Central memory CD8-positive, alpha-beta T cell (primary cell): Measurements from ENCODE around the gene ADAMTSL2.
A peak's percentile ranks its signal among the peaks of the same experiment; 100 is the strongest.

Source experiments
- ATAC-seq: fragments of 150-1000 bp; cut with Tn5 transposase; replicated peaks from 2 replicates; pipeline ENCODE4 v1.10.0; 2022; ENCODE audit warnings: mild to moderate bottlenecking, moderate FRiP score, moderate number of reproducible peaks; ENCODE audit not compliant: poor library complexity, severe bottlenecking; ENCODE audit errors: extremely low read depth
- DNase-seq, 2 donors: peaks; one replicate each; pipeline ENCODE4 v3.0.0; 2021; ENCODE audit warnings: low spot score in 2 of 2
- H3K27ac Mint-ChIP-seq: one replicate; pipeline ENCODE4 v1.8.0; 2022; ENCODE audit warnings: low read depth, mild to moderate bottlenecking, moderate library complexity, mixed read lengths
- H3K27me3 Mint-ChIP-seq: one replicate; pipeline ENCODE4 v1.8.0; 2022; ENCODE audit warnings: mixed read lengths
- H3K36me3 Mint-ChIP-seq: one replicate; pipeline ENCODE4 v1.8.0; 2022; ENCODE audit warnings: mild to moderate bottlenecking, moderate library complexity, mixed read lengths; ENCODE audit not compliant: insufficient read depth
- H3K4me1 Mint-ChIP-seq: one replicate; pipeline ENCODE4 v1.8.0; 2022; ENCODE audit warnings: mixed read lengths
- H3K4me3 Mint-ChIP-seq: one replicate; pipeline ENCODE4 v1.8.0; 2022; ENCODE audit warnings: mild to moderate bottlenecking, moderate library complexity, mixed read lengths
- H3K9me3 Mint-ChIP-seq: one replicate; pipeline ENCODE4 v1.8.0; 2022; ENCODE audit warnings: mixed read lengths

ADAMTSL2 gene

DNA sequence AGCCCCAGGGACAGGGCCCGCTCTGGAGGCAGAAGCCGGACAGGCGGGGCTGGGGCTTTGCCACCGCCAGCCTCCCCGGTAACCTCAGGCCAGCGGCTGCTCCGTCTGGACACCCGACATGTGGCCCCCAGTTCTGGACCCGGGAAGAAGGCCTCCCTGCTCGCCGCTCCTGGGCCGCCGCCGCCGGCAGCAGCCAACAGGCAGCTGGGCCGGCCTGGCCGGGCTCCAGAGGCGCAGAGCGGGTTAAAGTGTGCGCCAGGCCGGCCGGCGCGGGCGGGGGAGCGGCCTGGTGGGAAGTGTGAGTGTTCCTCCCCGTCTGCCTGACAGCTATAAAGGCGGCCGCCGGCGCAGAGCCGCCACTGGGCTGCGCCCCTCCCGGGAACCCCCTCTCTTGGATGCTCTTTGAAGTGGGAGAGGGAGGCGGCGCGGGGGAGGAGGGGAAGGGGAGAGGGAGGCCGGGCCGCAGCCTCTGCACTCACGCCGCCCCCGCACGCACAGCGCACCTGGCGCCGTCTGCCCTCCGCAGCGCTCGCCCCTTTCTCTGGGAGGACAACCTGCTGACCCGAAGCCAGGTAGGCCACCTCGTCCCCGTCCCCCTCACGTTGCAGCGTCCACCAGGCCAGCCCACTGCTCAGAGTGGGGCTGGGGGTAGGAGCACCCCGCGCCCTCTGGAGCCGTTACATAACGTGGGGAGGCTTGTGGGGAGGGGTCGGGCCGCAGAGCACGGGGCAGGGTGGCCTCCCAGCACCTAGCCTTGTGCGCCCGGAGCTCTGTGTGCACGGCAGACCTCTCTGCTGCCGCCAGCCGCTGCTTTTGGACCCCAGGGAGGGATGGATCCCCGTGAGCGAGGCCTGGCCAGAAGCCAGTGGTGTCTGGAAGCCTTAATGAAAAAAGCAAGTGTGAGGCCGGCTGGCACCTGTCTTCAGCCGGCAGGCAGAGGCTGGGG lies at the start of gene ADAMTSL2:
ADAMTSL2 (plus strand) TSS at position 359 of the 946 bp plus-strand sequence. CDS start 2,009 bp downstream, outside the sequence.
- no peak for DNase-seq
- no peak within 1 kb of the TSS for H3K27ac Mint-ChIP-seq
- no peaks in the 10 kb centered on the region for H3K36me3 Mint-ChIP-seq
- H3K27me3 Mint-ChIP-seq = peaks cover 63% of the 10 kb centered on the region
- no peaks in the 10 kb centered on the region for H3K4me1 Mint-ChIP-seq
- H3K9me3 Mint-ChIP-seq = no peaks in the 10 kb centered on the region
- H3K4me3 Mint-ChIP-seq = no peak within 1 kb of the TSS
- ATAC-seq = no peak

DNA sequence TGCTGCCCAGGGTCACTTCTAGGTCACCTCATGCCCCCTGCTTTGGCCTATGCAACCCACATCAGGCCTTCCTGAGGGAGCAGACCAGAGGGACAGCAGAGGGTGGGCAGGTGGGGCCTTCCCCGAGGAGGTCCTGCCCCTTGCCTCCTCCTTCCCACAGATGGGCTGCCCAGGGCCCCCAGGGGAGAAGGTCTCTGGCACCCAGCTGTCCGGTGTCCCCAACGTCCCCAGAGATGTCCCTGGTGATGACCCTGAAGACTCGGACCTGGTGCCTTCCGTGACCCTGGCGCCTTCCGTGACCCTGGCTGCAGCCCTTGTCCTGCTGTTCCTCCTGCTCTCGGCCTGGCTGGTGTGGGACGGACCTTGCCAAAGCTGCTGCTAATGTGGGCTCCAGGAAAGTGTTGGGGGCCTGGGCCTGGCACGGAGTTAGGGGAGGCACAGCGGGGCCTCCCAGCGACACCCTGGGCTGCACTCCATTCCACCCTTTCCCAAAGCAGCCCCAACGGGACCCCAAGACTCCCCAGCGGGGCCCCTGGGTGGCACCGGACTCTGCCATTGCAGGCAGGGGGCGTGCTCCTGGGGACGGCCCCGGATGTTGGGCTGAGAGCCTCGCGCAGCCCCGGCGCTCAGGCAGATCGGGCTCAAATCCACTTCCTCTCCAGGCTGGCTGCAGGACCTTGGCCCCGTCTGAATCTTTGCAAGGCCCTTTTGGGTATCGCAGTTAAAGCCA lies 48.8 kb upstream of the ADAMTSL2 start:
- H3K27ac Mint-ChIP-seq = no peak overlapping the region
- no peak for DNase-seq

GRCh38 chr9:133487331-133487725 lies 47.2 kb upstream of the ADAMTSL2 start:
- DNase-seq (no peak), ATAC-seq (no peak)
- Mint-ChIP-seq H3K27ac (no peak overlapping the region), H3K36me3 (peaks cover 2% of the 10 kb centered on the region), H3K4me1 (no peaks in the 10 kb centered on the region), H3K9me3 (no peaks in the 10 kb centered on the region), H3K4me3 (no peak overlapping the region), H3K27me3 (peaks cover 17% of the 10 kb centered on the region)

More for the DNA sequence above, 48.8 kb upstream of the ADAMTSL2 start:
- peak; percentile 41 for ATAC-seq
- Mint-ChIP-seq H3K36me3 (peaks cover 2% of the 10 kb centered on the region), H3K9me3 (no peaks in the 10 kb centered on the region), H3K4me1 (no peaks in the 10 kb centered on the region), H3K27me3 (peaks cover 17% of the 10 kb centered on the region), H3K4me3 (no peak overlapping the region)

DNA sequence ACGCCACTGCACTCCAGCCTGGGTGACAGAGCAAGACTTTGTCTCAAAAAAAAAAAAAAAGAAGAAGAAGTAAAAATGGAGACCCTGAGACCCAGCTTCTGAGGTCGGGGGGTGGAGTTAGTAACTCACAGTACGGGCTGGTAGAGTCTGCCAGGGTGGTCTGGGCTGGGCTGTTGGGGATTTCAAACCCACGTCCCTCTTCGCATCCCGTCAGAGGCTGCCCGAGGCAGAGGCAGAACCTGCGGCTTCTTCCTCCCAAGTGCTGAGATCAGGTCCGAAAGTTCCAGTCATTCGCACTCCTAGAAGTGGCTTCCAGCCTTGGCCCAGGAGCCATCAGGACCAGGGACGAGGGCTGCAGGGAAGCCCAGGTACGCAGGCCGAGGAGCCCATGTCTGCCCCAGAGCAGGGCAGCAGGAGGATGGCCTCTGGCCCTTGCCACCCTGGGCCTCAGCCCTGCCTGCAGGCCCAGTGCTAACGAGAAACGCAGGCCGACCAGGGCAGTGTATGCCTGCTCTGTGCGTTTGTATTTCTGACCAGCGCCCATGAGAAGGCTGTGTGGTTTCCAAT lies 45.7 kb upstream of the ADAMTSL2 start:
- Mint-ChIP-seq H3K4me3 (no peak overlapping the region), H3K9me3 (no peaks in the 10 kb centered on the region), H3K36me3 (peaks cover 2% of the 10 kb centered on the region), H3K27ac (no peak overlapping the region), H3K4me1 (no peaks in the 10 kb centered on the region), H3K27me3 (peaks cover 17% of the 10 kb centered on the region)
- DNase-seq = no peak
- ATAC-seq = no peak

DNA sequence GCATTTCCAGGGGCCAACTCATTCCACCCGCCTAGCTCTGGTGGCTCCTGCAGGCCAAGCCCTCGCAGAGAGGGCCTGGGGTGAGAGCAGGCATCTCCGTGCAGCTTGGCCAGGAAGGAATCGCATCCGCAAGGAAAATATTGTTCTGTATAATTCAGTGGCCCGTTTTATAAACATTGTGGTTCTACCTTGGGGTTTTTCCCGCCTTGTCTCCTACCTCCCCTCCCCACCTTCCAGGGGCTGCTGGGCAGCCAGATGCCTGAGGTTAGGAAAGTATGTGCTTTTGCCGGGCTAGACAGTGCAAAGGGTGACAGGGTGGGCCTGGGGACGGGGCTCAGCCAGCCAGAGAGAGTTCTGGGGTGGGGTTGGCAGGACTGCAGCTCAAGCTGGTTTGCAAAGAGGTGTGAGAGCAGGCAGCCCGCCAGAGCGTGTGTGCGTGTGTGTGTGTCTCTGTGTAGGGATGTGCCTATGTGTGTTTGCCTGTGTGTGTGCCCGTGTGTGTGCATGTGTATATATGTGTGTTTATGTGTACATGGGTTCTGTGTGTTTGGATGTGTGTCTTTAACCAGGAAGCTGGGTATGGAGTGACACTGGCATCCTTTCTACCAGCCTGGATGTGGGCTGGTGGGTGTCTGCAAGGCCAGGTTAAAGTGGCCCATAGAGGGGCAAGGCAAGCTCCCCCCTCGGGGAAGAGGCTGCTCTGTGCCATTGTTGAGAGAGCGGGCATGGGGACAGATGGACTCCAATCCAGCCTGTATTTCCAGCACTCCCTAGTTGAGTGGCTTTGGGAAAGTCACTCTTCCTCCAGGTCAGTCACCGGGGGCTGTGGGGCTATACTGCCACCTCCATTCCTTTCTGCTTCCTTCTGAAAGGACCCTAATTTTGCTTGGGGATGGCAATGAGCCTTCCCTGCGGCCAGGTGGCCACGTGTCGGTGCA lies 45.0 kb upstream of the ADAMTSL2 start:
- Mint-ChIP-seq H3K36me3 (peaks cover 2% of the 10 kb centered on the region), H3K4me1 (no peaks in the 10 kb centered on the region), H3K27me3 (peaks cover 17% of the 10 kb centered on the region), H3K9me3 (no peaks in the 10 kb centered on the region), H3K4me3 (no peak overlapping the region), H3K27ac (no peak overlapping the region)
- DNase-seq (no peak), ATAC-seq (no peak)

- no peak overlapping the region for H3K4me3 Mint-ChIP-seq
- H3K4me1 Mint-ChIP-seq = no peaks in the 10 kb centered on the region
- no peaks in the 10 kb centered on the region for H3K9me3 Mint-ChIP-seq
- DNase-seq (no peak), ATAC-seq (no peak)
- H3K27me3 Mint-ChIP-seq = peaks cover 17% of the 10 kb centered on the region
- peaks cover 2% of the 10 kb centered on the region for H3K36me3 Mint-ChIP-seq
- H3K27ac Mint-ChIP-seq = no peak overlapping the region
Measured at GRCh38 chr9:133490201-133490681, 44.3 kb upstream of the ADAMTSL2 start.

DNA sequence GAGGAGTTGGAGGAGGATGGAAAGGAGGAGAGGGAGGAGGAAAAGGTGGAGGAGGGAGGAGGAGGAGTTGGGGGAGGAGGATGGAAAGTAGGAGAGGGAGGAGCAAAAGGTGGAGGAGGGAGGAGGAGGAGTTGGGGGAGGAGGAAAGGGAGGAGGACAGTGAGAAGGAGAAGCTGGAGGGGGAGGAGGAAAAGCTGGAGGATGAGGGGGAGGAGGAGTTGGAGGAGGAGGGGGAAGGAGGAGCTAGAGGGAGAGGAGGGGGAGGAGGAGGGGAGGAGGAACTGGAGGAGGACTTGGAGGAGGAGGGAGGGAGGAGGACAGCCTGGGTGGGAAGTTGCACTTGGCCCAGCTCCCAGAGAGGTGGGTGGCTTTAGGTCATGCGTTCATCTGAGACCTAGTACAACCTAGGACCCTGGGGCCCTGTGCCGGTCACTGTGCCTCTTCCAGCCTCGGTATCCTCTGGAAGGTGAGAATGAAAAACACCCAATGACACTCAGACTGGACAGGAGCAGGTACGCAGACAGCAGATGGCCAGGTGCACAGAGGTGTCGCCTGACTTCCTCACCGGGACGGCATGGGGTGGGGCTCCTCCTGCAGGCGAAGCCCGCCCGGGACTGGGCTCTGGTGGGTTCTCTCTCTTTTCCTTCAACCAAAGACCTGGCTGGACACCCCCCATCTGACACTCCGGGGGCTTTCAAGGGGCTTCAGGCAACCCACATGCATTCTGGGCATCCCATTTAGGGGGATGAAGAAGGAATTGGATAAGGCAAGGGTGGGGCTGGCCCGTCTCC lies 43.4 kb upstream of the ADAMTSL2 start:
- ATAC-seq = no peak

GRCh38 chr9:133491656-133491925 lies 42.9 kb upstream of the ADAMTSL2 start:
- Mint-ChIP-seq H3K4me1 (no peaks in the 10 kb centered on the region), H3K27ac (no peak overlapping the region), H3K36me3 (no peaks in the 10 kb centered on the region), H3K4me3 (no peak overlapping the region), H3K9me3 (no peaks in the 10 kb centered on the region), H3K27me3 (peaks cover 17% of the 10 kb centered on the region)
- ATAC-seq = no peak
- DNase-seq = no peak

More for the DNA sequence above, 43.4 kb upstream of the ADAMTSL2 start:
- Mint-ChIP-seq H3K27me3 (peaks cover 17% of the 10 kb centered on the region), H3K9me3 (no peaks in the 10 kb centered on the region), H3K4me1 (no peaks in the 10 kb centered on the region), H3K36me3 (peaks cover 2% of the 10 kb centered on the region), H3K27ac (no peak overlapping the region), H3K4me3 (no peak overlapping the region)
- no peak for DNase-seq

- ATAC-seq (no peak), DNase-seq (no peak)
- no peak overlapping the region for H3K27ac Mint-ChIP-seq
- H3K27me3 Mint-ChIP-seq = peaks cover 17% of the 10 kb centered on the region
- H3K4me1 Mint-ChIP-seq = no peaks in the 10 kb centered on the region
- no peaks in the 10 kb centered on the region for H3K9me3 Mint-ChIP-seq
- no peak overlapping the region for H3K4me3 Mint-ChIP-seq
- H3K36me3 Mint-ChIP-seq = no peaks in the 10 kb centered on the region
Measured at GRCh38 chr9:133492061-133493021, 42.2 kb upstream of the ADAMTSL2 start.

DNA sequence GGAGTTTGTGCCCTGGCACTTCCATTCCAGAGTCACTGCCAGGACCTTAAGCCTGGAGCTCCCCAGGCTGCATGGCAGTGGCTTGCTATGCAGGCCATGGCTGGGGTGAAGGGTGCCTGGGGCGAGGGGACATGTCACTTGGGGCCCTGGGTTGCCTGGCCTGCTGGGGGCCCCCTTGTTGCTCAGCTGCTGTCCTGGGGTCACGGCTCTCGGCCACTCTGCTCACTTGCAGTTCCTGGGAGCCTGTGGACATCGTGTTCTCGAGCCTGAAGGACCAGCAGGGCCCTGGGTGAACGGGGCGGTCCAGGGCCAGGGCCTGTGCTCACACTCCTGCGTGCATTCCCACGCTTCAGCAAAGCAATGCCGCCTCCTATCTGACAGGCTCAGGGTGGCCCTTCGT lies 41.1 kb upstream of the ADAMTSL2 start:
- Mint-ChIP-seq H3K27me3 (peaks cover 23% of the 10 kb centered on the region), H3K4me1 (no peaks in the 10 kb centered on the region), H3K27ac (no peak overlapping the region), H3K9me3 (no peaks in the 10 kb centered on the region), H3K36me3 (no peaks in the 10 kb centered on the region), H3K4me3 (no peak overlapping the region)
- ATAC-seq = no peak
- no peak for DNase-seq
